ENCODE data around the gene TOX4. TPM values are rescaled to one million over a fixed set of nuclear protein-coding genes. Genes with fewer than 3 reads are reported as not detected.
A peak's percentile ranks its signal among the peaks of the same experiment; 100 is the strongest.

The TOX4 gene
- total and polyA plus RNA-seq, 4 donors: 25.9 to 59.9 (median 47.0) TPM

DNA sequence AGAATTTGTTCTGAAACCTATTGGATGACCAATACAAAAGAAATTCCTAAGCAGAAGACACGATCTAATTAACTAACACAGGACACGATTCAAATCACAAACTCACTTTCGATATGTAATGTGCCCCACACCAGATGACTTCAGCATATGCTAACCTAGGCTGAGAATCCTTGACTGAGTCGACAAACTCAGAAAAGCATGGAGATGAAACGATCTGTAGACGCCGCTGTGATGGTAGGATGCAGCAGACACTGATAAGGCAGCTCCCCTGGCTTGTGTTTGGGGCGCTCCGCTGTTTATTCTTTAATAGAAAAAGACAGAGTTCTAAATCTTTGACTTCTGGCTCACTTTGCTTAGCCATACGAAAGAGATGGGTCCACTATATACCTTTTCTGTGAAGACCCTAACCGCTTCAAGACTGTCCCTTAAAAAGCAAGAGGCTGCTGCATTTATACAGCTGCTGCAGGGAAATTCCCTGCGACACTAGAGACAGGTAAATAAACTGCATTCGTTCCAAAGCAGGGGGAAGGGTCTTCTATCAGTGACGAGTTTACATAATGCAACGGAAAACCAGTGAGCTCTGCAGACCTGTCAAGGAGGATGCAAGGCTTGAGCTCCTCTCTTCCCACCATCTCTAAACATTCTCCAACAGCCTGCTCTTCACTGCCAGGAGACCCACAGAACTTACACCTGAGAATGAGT lies 22.0 kb upstream of the TOX4 start:
- peaks cover 18% of the 10 kb centered on the region for H3K4me1 ChIP-seq (ENCODE audit: control insufficient read depth, insufficient read depth, low read length)
- peak overlapping the region; percentile 95 for H3K27ac ChIP-seq (ENCODE audit: low read depth, low read length)
- peak overlapping the region; percentile 76 for H3K4me3 ChIP-seq (ENCODE audit: low read depth, low read length)
- 26% methylated on average over 8 of the region's 15 CpGs for WGBS (ENCODE audit: insufficient coverage)
- no peaks in the 10 kb centered on the region for H3K27me3 ChIP-seq (ENCODE audit: control insufficient read depth, insufficient read depth, low read length)
- no peaks in the 10 kb centered on the region for H3K9me3 ChIP-seq (ENCODE audit: control insufficient read depth, insufficient read depth, low read length)
- peaks cover 11% of the 10 kb centered on the region for H3K36me3 ChIP-seq (ENCODE audit: control insufficient read depth, insufficient read depth, low read length)
- peak in 2 of 6 donors; percentile 3 to 22 for DNase-seq (ENCODE audit: low read depth in 4 of 6, low spot score in 6 of 6)

DNA sequence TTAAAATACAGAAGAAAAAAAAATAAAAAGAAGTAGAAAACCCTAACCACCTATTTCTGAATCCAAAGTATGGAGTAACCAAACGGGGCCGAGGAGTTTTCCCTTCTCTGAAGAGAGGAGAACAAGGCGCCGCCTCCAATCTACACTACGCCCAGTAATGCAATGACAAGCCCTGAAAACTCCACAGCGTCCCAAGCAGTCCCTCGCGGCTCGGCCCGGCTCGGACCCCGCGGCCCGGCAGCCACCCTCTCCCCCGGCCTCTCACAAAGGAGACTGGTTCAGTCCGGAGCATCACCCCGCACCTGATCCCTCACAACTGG lies 21.4 kb upstream of the TOX4 start:
- Histone ChIP-seq H3K36me3 (ENCODE audit: control insufficient read depth, insufficient read depth, low read length) (peaks cover 14% of the 10 kb centered on the region), H3K9me3 (ENCODE audit: control insufficient read depth, insufficient read depth, low read length) (no peaks in the 10 kb centered on the region), H3K4me1 (ENCODE audit: control insufficient read depth, insufficient read depth, low read length) (peaks cover 18% of the 10 kb centered on the region), H3K27ac (ENCODE audit: low read depth, low read length) (peak overlapping the region; percentile 95), H3K27me3 (ENCODE audit: control insufficient read depth, insufficient read depth, low read length) (no peaks in the 10 kb centered on the region), H3K4me3 (ENCODE audit: low read depth, low read length) (peak overlapping the region; percentile 76)
- WGBS (ENCODE audit: insufficient coverage): 0% methylated on average over 2 of the region's 17 CpGs
- no peak for DNase-seq (ENCODE audit: low read depth in 4 of 6, low spot score in 6 of 6)

DNA sequence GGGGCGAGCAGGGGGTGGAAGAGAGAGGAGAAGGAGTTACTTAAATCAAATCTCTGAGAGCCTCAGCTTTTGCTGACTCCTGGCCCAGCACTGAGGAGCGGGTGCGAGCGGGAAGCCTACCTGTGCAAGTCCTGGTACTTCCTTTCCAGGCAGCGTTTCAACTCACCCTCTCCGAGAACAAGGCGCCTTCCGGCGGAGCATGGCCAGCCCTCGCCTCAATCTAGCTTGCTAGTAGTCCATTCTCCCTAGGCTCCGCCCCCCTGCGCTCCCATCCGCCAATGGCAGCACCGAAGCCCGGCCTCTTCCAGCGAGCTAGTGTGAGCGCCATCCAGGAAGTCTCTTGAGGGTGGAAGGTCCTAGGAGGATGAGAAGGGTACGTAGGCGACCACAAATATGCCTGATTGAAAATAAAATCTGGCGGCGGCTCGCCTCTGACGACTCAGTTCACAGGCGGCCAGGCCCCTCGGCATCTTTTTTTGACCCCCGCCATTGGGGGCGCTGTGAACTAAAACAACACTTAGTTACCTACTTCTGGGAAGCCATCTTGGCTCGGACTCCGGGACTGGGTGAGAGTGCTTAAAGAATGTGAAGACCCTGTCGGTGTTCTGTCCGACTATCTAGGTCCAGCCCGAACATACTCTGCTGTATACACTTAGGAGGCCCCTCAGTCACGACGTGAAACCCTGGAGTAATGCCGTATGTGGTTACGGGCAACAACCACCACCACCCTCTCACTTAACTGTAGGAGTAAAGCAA lies 20.9 kb upstream of the TOX4 start, which contains the start of gene CHD8:
Gene CHD8, minus strand, starts transcription at position 212 of the 756 bp plus-strand sequence. CDS start 24,480 bp downstream, outside the sequence.
- H3K27me3 ChIP-seq (ENCODE audit: control insufficient read depth, insufficient read depth, low read length): no peaks in the 10 kb centered on the region
- no peaks in the 10 kb centered on the region for H3K9me3 ChIP-seq (ENCODE audit: control insufficient read depth, insufficient read depth, low read length)
- H3K27ac ChIP-seq (ENCODE audit: low read depth, low read length): peak within 1 kb of the TSS; percentile 95
- peak within 1 kb of the TSS; percentile 76 for H3K4me3 ChIP-seq (ENCODE audit: low read depth, low read length)
- DNase-seq (ENCODE audit: low read depth in 4 of 6, low spot score in 6 of 6): peak; percentile 97 to 100 (median 100)
- peaks cover 18% of the 10 kb centered on the region for H3K4me1 ChIP-seq (ENCODE audit: control insufficient read depth, insufficient read depth, low read length)
- H3K36me3 ChIP-seq (ENCODE audit: control insufficient read depth, insufficient read depth, low read length): peaks cover 19% of the 10 kb centered on the region
- 0% methylated on average over 26 of the region's 36 CpGs for WGBS (ENCODE audit: insufficient coverage)

DNA sequence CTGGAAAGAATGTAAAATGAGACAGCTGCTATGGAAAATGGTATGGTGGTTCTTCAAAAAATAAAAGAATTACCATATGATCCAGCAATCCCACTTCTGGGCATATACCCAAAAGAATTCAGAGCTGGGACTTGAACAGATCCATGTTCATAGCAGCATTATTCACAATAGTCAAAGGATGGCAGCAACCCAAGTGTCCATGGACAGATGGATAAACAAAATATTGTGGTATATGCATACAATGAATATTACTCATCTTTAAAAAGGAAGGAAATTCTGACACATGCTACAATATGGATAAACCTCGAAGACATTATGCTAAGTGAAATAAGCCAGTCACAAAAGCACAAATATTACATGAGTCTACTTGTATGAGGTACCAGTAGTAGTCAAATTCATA lies 9.4 kb upstream of the TOX4 start:
- H3K27me3 ChIP-seq (ENCODE audit: control insufficient read depth, insufficient read depth, low read length): no peaks in the 10 kb centered on the region
- DNase-seq (ENCODE audit: low read depth in 4 of 6, low spot score in 6 of 6): peak in 1 of 6 donors; percentile 62
- no CpG with 5 or more reads among the region's 1 CpG for WGBS (ENCODE audit: insufficient coverage)
- H3K4me1 ChIP-seq (ENCODE audit: control insufficient read depth, insufficient read depth, low read length): no peaks in the 10 kb centered on the region
- H3K27ac ChIP-seq (ENCODE audit: low read depth, low read length): no peak overlapping the region
- H3K36me3 ChIP-seq (ENCODE audit: control insufficient read depth, insufficient read depth, low read length): peaks cover 33% of the 10 kb centered on the region
- H3K4me3 ChIP-seq (ENCODE audit: low read depth, low read length): no peak overlapping the region
- no peaks in the 10 kb centered on the region for H3K9me3 ChIP-seq (ENCODE audit: control insufficient read depth, insufficient read depth, low read length)

DNA sequence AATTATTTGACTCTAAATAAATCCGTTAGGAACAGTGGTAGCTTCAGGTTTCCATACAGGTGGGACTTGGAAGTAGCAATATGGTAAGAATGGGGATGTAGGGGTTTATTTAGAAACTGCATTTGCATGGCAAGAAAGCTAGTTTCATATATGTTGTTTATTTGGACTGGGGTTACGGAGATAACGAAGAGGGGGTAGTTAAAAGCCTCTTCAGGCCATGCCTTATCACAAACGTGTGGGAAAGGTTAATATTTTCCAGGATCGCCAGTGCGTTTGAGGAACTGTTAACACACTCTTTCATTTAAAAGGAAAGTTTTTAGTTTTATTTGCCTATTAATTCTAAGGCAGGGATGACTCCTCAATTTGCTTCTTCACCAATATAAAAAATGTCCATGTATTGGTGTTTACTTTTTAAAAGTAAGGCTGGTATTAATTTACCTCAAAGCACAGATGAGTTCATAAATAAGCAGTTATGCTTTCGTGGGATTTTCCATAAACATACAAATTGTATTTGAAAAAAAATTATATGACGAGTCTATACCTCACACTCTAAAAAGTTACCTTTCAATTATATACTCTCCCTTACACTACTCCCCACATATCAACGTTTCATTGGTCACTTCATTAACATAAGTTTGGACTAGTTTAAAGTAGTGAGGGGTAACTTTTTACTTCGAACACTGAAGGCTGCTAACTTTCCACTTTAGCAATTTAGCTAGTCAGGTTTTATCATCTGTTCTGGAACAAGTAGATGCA lies 1.1 kb upstream of the TOX4 start:
- H3K36me3 ChIP-seq (ENCODE audit: control insufficient read depth, insufficient read depth, low read length): peaks cover 12% of the 10 kb centered on the region
- H3K4me1 ChIP-seq (ENCODE audit: control insufficient read depth, insufficient read depth, low read length): peaks cover 5% of the 10 kb centered on the region
- H3K9me3 ChIP-seq (ENCODE audit: control insufficient read depth, insufficient read depth, low read length): no peaks in the 10 kb centered on the region
- 100% methylated on average over 1 of the region's 10 CpGs for WGBS (ENCODE audit: insufficient coverage)
- H3K27ac ChIP-seq (ENCODE audit: low read depth, low read length): peak overlapping the region; percentile 79
- H3K4me3 ChIP-seq (ENCODE audit: low read depth, low read length): peak overlapping the region; percentile 96
- DNase-seq (ENCODE audit: low read depth in 4 of 6, low spot score in 6 of 6): no peak
- H3K27me3 ChIP-seq (ENCODE audit: control insufficient read depth, insufficient read depth, low read length): no peaks in the 10 kb centered on the region

DNA sequence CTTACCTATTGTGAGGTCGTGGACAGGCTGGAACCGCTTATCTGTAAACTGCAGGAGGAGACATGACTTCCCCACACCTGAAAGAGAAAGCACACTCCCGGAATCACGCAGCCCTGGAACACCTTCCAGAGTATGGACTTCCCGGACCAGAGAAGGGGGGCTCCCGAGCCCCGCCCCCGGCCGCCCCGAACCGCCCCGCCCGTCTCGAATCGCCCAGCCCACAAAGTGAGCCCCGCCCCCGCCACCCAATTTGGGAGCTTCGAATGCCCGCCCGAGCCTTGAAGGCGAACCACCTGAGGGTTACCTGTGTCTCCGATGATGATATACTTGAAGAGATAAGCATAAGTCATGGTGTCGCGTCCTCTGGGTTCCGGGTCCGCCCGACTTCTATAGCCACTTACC lies 471 bp upstream of the TOX4 start:
- no peak for DNase-seq (ENCODE audit: low read depth in 4 of 6, low spot score in 6 of 6)
- H3K27me3 ChIP-seq (ENCODE audit: control insufficient read depth, insufficient read depth, low read length): no peaks in the 10 kb centered on the region
- peaks cover 10% of the 10 kb centered on the region for H3K36me3 ChIP-seq (ENCODE audit: control insufficient read depth, insufficient read depth, low read length)
- H3K9me3 ChIP-seq (ENCODE audit: control insufficient read depth, insufficient read depth, low read length): no peaks in the 10 kb centered on the region
- peaks cover 5% of the 10 kb centered on the region for H3K4me1 ChIP-seq (ENCODE audit: control insufficient read depth, insufficient read depth, low read length)
- peak overlapping the region; percentile 79 for H3K27ac ChIP-seq (ENCODE audit: low read depth, low read length)
- H3K4me3 ChIP-seq (ENCODE audit: low read depth, low read length): peak overlapping the region; percentile 96
- 0% methylated on average over 12 of the region's 27 CpGs for WGBS (ENCODE audit: insufficient coverage)

DNA sequence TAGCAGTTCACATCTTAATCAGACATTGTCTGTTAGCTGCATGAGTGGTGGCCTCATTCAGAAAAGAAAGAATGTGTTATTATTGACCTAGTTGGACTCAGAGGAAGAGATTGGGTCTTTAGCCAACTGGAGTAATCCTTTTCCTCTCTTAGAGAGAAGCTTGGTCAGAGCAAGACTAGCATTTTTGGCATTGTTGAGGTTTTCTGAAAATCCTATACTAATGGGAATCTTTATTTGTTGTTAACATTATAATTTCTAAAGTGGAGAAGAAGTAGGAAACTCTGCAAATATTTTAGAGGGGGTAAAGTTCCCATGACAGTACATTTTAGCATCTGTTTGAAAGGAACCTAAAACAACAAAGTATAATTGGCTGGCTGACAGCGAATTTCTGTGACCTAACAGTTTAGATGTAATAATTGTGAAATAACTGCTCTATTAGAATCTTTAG lies 9.7 kb downstream of the TOX4 start:
- Histone ChIP-seq H3K36me3 (ENCODE audit: control insufficient read depth, insufficient read depth, low read length) (peaks cover 37% of the 10 kb centered on the region), H3K27me3 (ENCODE audit: control insufficient read depth, insufficient read depth, low read length) (no peaks in the 10 kb centered on the region), H3K4me3 (ENCODE audit: low read depth, low read length) (no peak overlapping the region), H3K9me3 (ENCODE audit: control insufficient read depth, insufficient read depth, low read length) (no peaks in the 10 kb centered on the region), H3K4me1 (ENCODE audit: control insufficient read depth, insufficient read depth, low read length) (no peaks in the 10 kb centered on the region), H3K27ac (ENCODE audit: low read depth, low read length) (no peak overlapping the region)
- no peak for DNase-seq (ENCODE audit: low read depth in 4 of 6, low spot score in 6 of 6)
- no CpG with 5 or more reads among the region's 1 CpG for WGBS (ENCODE audit: insufficient coverage)

DNA sequence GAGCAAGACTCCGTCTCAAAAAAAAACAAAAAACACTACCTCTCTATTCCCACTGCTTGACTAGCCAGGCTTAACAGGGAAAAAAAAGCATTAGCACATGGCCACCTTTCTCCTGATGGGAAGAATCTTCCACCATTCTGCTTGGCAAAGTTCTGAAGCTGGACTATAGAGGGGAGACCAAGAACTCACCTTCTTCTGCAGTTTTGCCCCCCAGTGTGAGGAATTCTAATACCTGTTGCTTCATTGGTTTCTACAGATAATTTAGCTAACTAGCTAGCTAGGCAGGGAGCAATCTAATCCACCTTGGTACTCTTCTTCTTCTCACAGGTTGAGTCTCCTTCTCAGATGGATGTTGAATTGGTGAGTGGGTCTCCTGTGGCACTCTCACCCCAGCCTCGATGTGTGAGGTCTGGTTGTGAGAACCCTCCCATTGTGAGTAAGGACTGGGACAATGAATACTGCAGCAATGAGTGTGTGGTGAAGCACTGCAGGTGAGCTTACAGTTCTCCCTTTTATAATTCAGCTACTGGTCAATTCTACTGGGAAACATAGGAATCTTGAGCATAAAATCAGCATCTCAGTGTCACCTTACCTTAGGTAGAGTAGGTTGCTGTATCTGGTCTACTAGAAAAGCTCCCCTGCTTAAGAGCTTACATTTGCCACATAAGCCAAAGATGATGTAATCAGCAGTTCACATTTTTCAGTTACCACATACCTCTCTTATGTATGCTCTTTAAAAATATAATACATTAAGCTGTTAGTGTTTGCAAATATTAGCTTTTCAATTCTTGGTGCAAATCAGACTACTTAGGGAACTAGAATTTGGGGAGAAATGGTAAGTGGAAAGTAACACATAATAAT lies 18.1 kb downstream of the TOX4 start:
- no peaks in the 10 kb centered on the region for H3K27me3 ChIP-seq (ENCODE audit: control insufficient read depth, insufficient read depth, low read length)
- H3K27ac ChIP-seq (ENCODE audit: low read depth, low read length): no peak overlapping the region
- peaks cover 70% of the 10 kb centered on the region for H3K36me3 ChIP-seq (ENCODE audit: control insufficient read depth, insufficient read depth, low read length)
- H3K9me3 ChIP-seq (ENCODE audit: control insufficient read depth, insufficient read depth, low read length): no peaks in the 10 kb centered on the region
- DNase-seq (ENCODE audit: low read depth in 4 of 6, low spot score in 6 of 6): no peak
- H3K4me1 ChIP-seq (ENCODE audit: control insufficient read depth, insufficient read depth, low read length): no peaks in the 10 kb centered on the region
- H3K4me3 ChIP-seq (ENCODE audit: low read depth, low read length): no peak overlapping the region
- WGBS (ENCODE audit: insufficient coverage): no CpG with 5 or more reads among the region's 2 CpGs

DNA sequence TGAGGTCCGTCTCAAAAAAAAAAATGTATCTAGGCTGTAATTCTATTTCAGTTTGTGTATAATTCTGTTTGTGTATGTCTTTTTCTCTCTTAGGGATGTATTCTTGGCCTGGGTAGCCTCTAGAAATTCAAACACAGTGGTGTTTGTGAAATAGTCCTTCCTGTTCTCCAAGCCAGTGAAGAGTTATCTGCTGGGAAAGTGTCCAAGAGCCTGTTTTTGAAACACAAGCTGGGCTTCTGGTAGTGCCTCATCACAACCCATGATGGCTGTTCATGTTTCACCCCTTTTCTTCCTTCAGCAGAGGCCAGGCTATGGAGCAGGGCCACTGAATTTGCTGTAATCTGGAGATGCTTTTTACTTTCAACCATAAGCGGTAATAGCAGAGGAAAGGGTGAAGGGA lies 19.5 kb downstream of the TOX4 start:
- no peak for DNase-seq (ENCODE audit: low read depth in 4 of 6, low spot score in 6 of 6)
- peaks cover 66% of the 10 kb centered on the region for H3K36me3 ChIP-seq (ENCODE audit: control insufficient read depth, insufficient read depth, low read length)

More for the DNA sequence above, 19.5 kb downstream of the TOX4 start:
- 100% methylated on average over 1 of the region's 2 CpGs for WGBS (ENCODE audit: insufficient coverage)
- no peak overlapping the region for H3K27ac ChIP-seq (ENCODE audit: low read depth, low read length)
- H3K9me3 ChIP-seq (ENCODE audit: control insufficient read depth, insufficient read depth, low read length): no peaks in the 10 kb centered on the region
- H3K27me3 ChIP-seq (ENCODE audit: control insufficient read depth, insufficient read depth, low read length): no peaks in the 10 kb centered on the region
- no peaks in the 10 kb centered on the region for H3K4me1 ChIP-seq (ENCODE audit: control insufficient read depth, insufficient read depth, low read length)
- no peak overlapping the region for H3K4me3 ChIP-seq (ENCODE audit: low read depth, low read length)

Measured in spinal cord (tissue), 10 donors.